DMS153 treated with DMSO at 0.1 percent for 48 hours (cell line): ENCODE measurements around the gene BIK.
A peak's percentile ranks its signal among the peaks of the same experiment; 100 is the strongest.

Experiments
- DNase-seq: peaks from one replicate; lab custom pipeline; 2025; ENCODE audit not compliant: unreplicated experiment; lab: John Stamatoyannopoulos, UW

The BIK gene

GRCh38 chr22:43159484-43160178 lies 49.1 kb downstream of the BIK start:
- DNase-seq: peak; percentile 9

DNA sequence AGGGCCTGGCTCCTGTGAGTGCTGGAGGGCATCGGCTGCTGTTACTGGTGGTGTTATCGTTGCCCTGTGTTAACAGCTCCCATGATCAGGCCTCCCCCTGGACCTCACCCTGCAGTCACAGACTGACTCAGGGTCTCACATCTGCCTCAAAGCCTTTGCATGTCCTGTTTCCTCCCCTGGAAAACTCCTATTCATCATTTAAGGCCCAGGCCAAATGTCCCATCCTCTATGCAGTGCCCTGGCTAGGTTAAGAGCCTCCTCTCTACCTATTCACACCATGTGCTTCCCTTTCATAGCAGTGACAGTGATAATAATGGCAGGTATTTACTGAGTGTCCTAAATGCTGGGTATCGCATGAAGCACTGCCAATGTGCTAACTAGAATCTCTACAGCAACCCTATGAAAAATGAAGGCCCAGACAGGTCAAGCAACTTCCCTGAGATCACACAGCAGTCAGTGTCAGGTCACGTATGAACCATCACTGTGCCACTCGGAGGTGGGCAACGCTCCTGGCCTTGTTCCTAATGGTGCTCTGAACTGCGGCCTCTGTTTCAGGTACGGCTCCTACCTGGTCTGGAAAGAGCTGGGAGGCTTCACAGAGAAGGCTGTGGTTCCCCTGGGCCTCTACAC lies 50.1 kb downstream of the BIK start:
- no peak for DNase-seq

DNA sequence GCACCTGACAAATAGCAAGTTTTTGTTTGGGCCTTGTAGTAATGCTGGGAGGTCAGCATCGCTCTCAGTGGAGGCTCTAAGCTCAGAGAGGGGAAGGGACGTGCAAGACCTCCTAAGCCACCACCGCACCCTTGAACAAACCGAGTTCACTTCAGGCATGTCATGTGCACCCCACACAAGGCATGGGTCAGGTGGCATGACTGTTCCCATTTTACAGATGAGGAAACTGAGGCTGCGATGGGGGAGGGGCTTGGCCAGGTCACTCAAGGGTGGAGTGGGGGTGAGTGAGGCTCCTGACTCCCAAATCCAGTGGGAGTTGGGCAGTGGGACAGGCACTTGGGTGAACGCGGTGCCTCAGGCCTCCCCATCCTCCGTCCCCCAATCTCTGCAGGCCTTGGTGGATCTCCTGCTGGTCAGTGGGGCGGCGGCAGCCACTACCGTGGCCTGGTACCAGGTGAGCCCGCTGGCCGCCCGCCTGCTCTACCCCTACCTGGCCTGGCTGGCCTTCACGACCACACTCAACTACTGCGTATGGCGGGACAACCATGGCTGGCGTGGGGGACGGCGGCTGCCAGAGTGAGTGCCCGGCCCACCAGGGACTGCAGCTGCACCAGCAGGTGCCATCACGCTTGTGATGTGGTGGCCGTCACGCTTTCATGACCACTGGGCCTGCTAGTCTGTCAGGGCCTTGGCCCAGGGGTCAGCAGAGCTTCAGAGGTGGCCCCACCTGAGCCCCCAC lies 52.0 kb downstream of the BIK start:
- no peak for DNase-seq

GRCh38 chr22:43163241-43163795 lies 52.8 kb downstream of the BIK start:
- DNase-seq: no peak

DNA sequence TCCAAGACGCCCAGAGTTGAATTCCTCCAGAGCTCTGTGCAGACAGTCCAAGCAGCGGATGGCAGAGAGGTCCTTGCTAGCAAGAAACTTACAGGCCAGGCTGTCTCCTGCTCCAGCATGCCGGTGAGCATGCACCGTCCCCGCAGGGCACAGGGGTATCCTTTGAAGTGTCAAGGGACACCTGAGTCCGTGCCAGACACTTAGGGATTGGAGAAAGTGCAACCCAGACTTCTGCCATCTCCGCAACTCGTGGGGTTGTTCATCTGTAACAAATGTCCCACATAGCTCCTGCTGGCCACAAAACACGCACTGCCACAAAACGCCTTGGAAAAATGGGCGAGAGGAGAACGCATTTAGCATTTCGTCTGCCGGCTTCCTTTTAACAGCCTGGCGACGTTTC lies 54.1 kb downstream of the BIK start:
- DNase-seq: no peak

GRCh38 chr22:43166132-43166930 lies 55.8 kb downstream of the BIK start:
- DNase-seq: no peak

GRCh38 chr22:43167001-43167589 lies 56.5 kb downstream of the BIK start:
- DNase-seq: no peak

- no peak for DNase-seq
Observed at GRCh38 chr22:43168471-43169309, 58.1 kb downstream of the BIK start.

- DNase-seq: no peak
Observed at GRCh38 chr22:43169310-43170130, 59.0 kb downstream of the BIK start.

DNA sequence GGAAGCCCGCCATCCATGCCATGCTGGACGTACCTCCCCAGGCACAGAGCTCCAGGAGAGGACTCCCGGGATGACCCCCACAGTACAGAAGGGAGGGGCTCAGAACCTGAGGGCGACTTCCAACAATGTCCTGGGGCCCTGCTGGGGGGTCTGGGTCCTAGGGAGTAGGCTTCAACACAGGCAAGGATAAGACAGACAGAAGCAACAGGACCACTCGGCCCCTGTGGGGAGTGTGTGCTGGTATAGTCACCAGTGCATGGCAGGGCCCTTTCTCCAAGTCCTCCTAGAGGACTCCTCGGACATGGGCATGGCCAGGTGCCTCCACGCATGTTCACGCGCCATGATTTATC lies 59.6 kb downstream of the BIK start:
- DNase-seq: no peak

DNA sequence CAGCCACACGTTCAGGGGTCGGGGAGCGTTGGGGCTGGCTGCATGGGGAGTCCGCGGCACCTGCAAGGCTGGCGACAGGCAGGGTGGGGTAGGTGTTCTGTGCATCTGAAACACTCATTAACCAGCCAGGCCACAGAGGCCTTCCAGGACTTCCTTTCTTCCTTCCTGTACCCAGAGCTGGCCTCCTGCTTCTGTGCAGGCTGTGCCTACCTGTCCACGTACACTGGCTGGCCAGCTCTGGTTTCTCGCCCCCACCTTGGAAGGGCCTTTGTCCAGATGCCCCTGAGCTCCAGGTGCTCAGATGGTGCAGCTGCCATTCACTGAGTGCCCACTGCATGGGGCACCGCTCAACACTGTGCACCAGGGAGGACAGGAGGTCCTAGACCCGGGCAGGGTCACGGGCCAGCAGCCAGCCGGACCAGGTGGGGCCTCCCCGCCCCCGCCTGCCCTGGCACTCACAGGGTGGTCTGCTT lies 60.5 kb downstream of the BIK start:
- no peak for DNase-seq

GRCh38 chr22:43171607-43172006 lies 61.1 kb downstream of the BIK start:
- no peak for DNase-seq

- no peak for DNase-seq
Observed at GRCh38 chr22:43172191-43172590, 61.6 kb downstream of the BIK start.

GRCh38 chr22:43173566-43173965 lies 63.0 kb downstream of the BIK start:
- no peak for DNase-seq

- no peak for DNase-seq
Observed at GRCh38 chr22:43173976-43174720, 63.6 kb downstream of the BIK start.

- no peak for DNase-seq
Observed at GRCh38 chr22:43174941-43175531, 64.5 kb downstream of the BIK start.

GRCh38 chr22:43176090-43176489 lies 65.5 kb downstream of the BIK start:
- no peak for DNase-seq

- no peak for DNase-seq
Observed at GRCh38 chr22:43177479-43177878, 66.9 kb downstream of the BIK start.
